GM18909 (cell line): ENCODE data around the gene CAPN15.

Source experiments
- ATAC-seq: cut with Tn5 transposase; IDR thresholded peaks from one replicate; pipeline ENCODE4 v1.9.1; 2021; ENCODE audit warnings: mild to moderate bottlenecking; ENCODE audit not compliant: unreplicated experiment, poor library complexity

The CAPN15 gene

DNA sequence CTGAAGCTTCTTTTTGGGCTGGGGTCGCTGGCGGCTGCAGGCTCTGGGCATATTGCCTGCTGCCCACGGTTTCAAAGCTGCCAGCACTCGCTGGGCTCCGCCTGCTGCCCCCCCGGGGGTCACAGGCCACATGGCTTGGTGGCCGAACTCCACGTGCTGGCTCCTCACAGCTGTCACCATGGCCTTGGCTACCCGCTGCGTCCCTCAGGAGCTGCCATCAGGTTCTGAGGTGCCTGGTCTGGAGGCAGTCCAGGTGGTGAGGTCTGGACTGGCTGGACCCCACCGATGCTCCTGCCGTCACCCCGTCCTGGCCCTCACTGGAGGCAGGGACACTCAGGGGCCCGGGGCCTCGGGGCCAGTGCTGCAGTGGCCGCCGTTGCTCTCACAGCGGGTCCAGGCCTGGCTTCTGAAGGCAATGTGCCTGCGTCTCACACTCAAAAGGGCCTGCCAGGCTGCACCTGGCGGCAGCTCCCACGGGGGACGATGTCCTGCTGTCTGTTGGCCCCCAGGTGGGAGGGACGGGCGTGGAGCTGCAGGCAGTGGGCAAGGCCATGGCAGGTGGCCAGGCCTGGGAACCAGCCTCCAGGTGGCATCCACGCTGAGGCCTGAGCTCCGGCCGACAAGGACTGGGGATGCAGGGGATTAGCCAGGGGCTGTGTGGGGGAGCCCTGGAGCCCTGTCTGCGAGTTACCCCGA lies 13.3 kb downstream of the CAPN15 start:
- no peak for ATAC-seq

DNA sequence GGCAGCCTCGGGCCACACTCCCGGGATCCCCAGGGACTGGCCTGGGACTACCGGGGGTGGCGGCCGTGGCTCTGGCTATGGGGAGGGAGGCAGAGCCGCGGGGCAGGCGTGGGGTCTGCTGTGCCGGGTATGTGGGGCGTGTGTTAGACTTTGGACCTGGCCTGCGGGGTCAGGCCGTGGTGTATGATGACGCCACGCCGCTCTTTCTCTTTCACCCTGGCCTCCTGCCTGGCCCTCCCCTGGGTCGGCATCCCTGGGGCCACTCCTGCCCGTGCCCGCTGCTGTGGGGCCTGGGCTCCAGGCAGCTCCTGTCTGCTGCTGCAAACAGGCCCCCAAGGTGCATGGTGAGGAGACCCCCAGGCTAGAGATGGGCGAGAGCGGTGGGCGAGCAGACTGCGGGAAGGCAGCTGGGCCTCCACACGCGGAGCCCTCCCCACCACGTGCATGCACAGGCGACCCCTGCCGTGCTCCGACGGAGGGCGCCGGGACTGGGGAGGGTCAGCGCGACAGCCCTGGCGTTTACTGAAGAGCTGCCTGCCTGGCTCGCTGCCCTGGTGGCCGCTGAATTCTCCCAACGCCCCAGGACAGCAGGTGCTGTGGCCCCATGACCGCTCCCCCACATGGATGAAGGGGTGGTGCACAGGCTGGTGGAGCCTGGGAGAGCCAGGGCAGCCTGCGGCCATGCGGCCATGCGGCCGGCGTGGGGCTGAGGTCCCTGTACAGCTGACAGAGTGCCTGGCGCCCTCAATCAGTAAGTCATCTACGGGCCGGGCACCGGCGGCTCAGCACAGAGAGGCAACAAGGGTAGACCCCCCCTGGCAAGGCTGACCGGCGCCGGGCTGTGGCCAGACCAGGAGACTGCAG lies 16.0 kb downstream of the CAPN15 start:
- ATAC-seq, result no peak

DNA sequence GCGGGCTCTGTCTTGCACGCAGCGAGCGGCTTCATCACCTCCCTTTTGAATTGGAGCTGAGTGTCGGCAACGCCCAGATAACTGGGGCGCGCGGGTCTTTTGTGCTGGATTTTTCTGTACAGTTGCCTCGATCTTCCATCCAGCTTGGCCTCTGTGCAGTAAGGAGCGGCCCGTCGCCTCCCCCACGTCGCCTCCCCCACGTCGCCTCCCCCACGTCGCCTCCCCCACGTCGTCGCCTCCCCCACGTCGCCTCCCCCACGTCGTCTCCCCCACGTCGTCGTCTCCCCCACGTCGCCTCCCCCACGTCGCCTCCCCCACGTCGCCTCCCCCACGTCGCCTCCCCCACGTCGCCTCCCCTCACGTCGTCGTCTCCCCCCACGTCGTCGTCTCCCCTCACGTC lies 17.0 kb downstream of the CAPN15 start:
- ATAC-seq, result no peak

DNA sequence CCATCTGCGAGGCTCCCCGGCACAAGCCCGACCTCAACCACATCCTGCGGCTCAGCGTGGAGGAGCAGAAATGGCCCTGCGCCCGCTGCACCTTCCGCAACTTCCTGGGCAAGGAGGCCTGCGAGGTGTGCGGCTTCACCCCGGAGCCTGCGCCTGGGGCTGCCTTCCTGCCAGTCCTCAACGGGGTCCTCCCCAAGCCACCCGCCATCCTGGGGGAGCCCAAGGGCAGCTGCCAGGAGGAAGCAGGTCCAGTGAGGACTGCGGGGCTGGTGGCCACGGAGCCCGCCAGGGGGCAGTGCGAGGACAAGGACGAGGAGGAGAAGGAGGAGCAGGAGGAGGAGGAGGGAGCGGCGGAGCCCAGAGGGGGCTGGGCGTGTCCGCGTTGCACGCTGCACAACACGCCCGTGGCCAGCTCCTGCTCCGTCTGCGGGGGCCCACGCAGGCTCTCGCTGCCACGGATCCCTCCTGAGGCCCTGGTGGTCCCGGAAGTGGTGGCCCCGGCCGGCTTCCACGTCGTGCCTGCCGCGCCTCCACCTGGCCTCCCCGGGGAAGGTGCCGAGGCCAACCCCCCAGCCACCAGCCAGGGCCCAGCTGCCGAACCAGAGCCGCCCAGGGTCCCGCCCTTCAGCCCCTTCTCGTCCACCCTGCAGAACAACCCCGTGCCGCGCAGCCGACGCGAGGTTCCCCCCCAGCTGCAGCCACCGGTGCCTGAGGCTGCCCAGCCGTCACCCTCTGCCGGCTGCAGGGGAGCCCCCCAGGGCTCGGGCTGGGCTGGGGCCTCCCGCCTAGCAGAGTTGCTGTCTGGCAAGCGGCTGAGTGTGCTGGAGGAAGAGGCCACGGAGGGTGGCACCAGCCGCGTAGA lies 19.6 kb downstream of the CAPN15 start:
- no peak for ATAC-seq

DNA sequence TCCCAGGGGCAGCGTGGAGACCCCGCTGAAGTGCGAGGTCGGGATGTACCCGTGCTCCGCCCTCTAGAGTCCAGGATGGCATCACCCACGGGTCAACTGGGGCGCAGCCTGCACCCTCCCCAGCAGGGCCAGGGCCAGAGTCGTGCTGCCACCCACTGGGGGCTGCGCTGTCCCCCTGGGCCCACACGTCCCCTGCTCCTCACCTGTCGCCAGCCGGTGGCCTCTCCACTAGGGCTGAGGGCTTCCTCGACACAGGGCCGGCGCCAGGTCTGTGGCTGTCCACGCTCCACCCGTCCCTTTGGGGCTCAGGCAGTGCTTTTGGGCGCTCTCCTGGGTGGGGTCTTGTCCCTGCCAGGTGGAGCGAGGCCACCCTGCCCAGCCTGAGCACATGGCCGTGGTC lies 21.1 kb downstream of the CAPN15 start:
- ATAC-seq, result no peak

DNA sequence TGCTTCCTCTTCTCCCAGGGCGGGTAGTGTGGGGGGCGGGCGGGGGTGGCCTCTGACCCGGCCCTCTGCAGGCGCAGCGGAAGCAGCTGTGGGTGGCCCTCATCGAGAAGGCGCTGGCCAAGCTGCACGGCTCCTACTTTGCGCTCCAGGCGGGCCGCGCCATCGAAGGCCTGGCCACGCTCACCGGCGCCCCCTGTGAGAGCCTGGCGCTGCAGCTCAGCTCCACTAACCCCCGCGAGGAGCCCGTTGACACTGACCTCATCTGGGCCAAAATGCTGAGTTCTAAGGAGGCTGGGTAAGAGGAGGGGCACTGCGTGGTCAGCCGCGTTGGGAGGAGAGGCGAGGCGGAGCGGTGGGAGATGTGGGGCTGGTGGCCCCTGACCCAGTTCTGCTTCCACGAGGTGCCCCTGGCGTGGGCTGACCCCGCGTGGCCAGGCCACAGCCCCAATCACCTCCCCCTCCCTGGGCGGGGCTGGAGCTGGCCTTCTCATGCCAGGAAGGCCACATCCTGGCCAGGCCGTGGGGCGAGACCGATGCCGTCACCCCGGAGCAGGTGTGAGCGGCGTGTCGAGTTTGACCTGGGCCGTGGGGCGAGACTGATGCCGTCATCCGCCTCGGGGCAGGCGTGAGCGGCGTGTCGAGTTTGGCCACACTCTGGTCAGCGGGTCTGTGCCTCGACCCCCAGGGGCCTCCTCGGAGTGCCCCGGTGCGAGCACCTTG lies 22.2 kb downstream of the CAPN15 start:
- ATAC-seq, result no peak

DNA sequence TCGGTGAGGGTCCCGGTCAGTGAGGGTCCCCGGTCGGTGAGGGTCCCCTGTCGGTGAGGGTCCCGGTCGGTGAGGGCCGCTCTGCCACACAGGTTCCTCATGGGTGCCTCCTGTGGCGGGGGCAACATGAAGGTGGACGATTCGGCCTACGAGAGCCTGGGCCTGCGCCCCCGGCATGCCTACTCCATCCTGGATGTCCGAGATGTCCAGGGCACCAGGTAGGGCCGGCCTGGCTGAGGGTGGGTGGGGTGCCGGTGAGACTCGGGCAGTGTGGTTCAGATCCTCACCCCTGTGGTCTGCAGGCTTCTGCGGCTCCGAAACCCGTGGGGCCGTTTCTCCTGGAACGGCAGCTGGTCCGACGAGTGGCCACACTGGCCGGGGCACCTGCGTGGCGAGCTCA lies 23.7 kb downstream of the CAPN15 start:
- no peak for ATAC-seq

DNA sequence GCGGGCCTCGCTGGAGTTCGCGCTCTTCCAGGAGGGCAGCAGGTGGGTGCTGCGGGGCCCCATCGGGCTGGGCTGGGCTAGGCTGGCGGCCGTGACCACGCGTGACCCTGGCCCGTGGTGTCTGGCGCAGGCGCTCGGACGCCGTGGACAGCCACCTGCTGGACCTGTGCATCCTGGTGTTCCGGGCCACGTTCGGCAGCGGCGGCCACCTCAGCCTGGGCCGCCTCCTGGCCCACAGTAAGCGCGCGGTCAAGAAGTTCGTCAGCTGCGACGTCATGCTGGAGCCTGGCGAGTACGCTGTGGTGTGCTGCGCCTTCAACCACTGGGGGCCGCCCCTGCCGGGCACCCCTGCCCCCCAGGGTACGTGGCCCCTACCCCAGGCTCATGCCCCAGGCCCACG lies 24.7 kb downstream of the CAPN15 start:
- no peak for ATAC-seq

DNA sequence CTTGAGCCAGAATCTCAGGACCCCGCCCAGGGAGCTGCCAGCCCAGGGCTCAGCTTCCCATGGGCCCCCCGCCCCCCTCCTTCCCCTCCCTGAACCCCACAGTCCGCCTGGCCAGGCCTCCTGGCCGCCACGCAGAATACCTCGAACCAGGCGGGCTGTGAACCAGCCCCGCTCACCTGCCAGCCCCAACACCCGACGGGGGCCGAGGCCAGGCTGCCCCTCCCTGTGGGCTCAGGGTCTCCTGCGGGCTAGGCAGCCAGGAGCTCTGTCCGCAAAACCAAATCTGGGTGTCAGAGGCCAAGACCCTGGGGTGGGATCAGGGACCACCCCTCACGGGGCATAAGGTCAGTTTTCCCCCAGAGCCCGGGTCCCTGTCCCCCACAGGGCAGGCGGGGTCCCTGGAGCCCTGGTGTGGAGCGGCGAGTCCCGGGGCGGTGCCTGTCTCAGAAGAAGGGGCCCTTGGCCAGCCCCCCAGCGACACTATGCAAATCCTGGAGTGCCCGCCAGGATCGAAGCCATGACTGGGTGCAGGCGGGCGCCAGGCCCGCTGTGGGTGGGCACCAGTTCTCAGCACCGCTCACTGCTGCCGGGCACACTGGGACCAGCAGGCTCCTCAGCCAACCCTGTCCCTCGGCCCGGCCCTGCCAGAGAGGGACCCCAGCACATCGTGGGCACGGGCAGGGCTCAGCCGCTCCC lies 26.2 kb downstream of the CAPN15 start:
- no peak for ATAC-seq

DNA sequence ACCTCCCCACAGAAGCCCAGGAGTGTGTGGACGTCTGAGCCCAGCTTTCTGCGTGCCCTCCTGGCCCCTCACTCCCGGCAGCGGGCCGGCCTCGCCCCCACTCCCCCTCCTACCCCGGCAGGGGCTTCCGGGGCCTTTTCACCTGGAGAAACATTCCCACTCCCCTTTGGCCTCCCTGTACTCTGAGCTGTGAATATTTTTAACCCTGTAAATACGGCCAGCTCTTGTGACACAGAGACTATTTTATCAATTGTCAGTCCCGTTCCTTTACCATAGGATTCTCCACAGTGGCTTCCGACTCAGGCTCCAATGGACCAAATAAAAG lies 26.7 kb downstream of the CAPN15 start:
- no peak for ATAC-seq

DNA sequence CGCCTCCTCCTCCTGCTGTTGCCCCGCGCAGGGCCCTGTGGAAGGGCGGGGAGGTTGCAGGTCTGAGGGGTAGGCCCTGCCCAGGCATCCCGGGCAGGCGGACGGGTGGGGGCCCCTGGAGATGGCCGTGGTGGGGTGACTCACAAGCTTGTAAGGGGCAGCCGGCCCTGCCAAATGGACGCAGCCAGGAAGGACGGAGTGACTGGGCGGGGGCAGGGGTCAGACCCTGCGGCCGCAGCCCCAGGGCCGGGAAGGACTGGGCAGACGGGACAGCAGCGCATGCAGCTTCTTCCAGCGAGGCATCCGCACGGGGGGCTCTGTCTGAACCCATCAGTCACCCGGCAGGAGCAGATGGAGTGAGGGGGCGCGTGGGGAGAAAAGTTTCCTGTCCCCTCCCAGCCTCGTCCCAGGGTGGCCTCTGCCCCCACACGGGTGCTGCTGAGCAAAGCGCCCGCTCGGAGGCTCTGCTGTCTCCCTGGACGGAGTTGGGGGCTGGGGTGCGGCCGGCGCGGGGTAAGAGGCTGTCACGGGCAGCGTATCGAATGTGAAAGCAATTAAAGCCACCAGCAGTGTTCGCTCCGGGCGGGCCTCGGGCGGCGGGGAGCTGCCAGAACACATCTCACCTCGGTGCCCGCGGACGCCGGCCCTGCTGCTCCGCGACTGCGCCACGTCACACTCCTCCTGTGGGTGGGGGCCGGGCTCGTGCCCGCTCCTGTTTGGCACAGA lies 27.3 kb downstream of the CAPN15 start:
- ATAC-seq, result no peak

DNA sequence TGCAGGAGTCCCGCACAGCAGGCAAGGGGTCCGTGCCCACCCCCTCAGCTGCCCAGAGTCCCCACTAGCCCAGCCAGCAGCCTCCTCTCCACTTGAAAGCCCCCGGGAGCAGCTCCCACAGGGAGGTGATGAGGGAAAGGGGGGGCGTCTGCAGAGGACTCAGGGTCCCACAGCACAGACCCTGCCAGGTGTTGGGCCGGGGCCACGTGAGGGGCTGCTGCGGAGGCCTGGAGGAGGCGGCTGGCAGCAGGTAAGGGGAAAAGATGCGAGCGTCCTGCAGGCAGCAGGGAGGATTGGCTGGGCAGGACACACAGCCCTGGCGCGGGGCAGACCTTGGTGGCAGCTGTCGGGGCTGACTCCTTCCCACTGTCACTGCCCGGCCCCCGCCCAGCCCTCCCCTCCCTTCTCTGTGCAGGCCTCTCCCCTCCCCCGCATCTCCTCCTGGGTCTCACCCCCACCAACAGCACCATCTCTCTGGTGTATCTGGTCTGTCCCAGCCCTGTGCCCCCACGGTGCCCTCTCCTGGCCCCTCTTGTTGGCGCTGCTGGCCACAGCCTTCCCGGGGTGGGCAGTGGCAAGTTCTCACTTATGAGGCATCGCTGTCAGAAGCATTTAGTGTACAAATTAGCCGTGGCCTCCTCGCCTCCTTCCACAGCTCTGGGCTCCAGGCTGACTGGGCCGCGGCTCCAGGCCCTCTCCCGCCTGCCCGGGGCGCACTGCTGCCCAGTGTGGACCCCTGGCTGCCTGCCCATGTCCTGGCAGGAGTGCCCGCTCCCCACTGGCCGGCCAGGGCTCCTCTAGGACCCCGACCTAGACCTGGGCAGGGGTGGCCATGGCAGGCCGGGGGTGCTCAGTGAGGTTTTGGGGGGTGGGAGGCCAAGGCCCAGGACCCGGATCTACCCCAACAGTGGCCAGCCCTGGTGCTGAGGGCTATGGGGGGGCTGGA lies 28.3 kb downstream of the CAPN15 start:
- no peak for ATAC-seq

DNA sequence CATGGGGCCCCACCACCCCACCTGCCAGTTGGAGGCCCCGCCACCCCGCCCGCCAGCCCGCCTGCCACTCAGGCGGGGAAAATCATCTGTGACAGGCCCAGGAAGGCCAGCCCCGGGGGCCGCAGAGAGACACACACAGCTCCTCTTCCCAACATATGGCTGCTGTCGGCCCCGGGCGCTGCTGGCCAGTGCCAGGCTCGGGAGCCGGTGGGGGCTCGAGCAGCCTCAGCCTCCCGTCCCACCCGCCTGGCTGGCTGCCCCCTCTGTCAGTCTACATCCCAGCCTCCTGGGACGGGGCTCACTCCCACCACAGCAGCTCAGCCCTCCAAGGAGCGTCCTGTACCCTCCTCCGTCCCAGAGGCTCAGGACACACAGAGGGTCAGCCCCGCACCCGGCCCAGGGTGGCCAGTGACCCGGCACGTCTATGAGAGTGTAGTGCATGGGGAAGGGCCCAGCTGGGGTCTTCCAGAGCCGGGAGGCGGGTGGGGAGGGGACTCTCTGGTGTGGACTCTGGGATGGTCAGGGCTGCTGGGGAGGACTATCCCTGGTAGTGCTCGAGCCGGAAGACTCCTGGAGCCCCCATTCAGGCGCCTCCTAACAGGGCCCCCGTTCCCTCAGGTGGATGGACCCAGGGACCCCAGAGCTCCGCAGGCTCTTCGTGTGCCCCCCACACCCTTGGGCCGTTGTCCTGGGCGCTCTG lies 29.1 kb downstream of the CAPN15 start:
- no peak for ATAC-seq

DNA sequence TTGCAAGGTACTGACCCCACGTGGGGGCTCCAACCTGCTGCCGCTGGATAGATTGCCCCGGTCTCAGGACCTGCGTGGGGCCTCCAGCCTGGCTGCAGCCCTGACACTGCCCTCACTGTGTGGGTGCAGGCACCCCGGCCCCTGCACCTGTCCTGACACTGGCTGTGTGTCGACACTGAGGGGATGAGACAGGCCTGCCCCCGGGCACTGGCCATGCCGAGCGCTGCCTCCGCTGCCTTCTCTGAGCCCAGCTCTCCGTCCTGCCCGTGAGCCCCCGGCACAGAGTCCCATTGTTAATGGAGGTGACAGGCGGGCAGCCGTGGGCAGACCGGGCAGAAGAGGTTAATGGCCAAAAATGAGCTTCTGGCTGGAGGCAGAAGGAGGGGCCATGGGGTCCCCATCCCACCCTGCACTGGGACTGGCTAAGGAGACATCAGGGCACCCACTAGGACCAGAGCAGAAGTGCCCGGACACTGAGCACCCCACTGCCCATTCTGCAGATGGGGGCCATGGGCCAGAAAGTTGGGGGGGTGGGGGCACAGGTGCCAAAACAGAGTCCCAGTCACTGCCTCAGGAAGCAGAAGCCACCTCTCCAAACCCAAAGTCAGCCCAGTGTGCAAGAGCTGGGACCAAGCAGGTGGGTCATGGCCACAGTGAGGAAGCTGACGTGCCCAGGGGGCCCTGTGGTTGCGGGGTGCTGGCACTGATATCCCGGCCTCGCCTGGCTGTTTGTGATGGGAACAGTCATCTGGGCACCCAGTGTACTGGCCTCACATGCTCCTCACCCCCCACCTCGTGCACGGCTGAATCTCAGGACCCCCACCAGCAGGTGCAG lies 30.2 kb downstream of the CAPN15 start:
- ATAC-seq, result no peak

DNA sequence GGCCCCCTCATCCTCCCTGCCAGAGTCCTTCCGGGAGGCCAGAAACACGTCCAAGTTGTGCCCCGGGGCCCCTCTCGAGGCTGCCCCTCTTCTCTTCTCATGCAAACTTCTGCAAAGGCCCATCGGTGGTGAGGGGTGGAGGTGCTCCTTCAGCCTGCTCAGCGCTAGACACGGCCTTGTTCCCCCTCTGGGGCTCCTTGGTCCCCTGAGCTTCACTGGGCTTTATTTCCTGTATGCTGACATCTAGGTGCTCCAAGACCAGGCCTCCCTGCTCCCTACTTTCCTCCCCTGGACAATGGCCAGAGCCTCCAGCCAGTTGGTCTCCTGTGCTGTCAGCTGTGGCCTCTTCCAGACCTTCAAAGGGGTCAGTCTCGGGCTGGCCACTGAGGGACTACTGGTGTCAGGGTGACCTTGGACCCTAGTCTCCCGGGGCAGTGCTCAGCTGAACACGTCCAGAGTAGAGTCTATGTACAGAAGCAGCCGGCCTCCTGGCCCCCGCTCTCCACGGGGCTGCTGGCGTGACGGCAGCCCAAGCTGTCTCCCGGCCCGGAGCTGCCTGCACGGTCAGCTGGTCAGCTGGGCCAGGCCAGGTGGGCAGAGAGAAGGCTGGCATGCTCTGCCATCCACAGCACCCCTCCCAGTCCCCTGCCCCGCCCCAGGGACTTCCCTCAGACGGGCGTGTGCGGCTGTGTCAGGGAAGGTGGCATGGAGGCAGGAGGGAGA lies 30.9 kb downstream of the CAPN15 start:
- no peak for ATAC-seq

DNA sequence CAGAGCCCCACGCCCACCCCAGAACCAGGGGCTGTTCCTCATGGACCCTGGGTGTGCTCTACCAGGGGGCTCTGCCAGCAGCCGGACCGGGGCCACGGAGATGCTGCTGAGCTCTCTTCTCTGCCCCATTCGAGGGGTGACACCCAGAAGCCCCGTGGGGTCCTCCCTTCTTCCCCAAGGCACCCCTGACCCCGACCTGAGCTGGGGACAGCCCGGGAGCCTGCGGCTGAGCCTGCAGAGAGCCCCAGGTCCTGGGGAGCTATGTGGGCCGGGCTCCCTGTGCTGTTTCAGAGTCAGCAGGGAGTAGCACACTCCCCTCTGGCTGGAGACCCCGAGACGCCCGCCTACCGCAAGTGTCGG lies 31.5 kb downstream of the CAPN15 start:
- ATAC-seq, result no peak
